AG10803 (cell line): ENCODE measurements around the gene NEGR1.

Experiments used
- DNase-seq: peaks from one replicate; pipeline ENCODE4 v3.0.0; 2010; ENCODE audit warnings: low read depth
- H3K4me3 ChIP-seq: 2 replicates; pipeline ENCODE4 v1.5.1; 2011; ENCODE audit warnings: mild to moderate bottlenecking, low read length, control low read depth
- CTCF ChIP-seq: conservative IDR thresholded peaks from 2 replicates; pipeline ENCODE4 v1.5.1; 2011; ENCODE audit warnings: mild to moderate bottlenecking, low read length, control low read depth, inconsistent platforms

Gene NEGR1

GRCh38 chr1:72235062-72235461 is 47.3 kb downstream of the NEGR1 start:
- TF ChIP-seq CTCF: no peak
- no peak for DNase-seq
- no peak overlapping the region for H3K4me3 ChIP-seq

GRCh38 chr1:72230746-72231145 is 51.6 kb downstream of the NEGR1 start:
- no peak for TF ChIP-seq CTCF
- H3K4me3 ChIP-seq: no peak overlapping the region
- DNase-seq: peak; percentile 10

GRCh38 chr1:72229893-72230292 is 52.4 kb downstream of the NEGR1 start:
- peak; percentile 8 for DNase-seq
- TF ChIP-seq CTCF: no peak
- H3K4me3 ChIP-seq: no peak overlapping the region

- DNase-seq: no peak
- no peak overlapping the region for H3K4me3 ChIP-seq
- TF ChIP-seq CTCF: no peak
Observed at GRCh38 chr1:72227667-72228066, 54.7 kb downstream of the NEGR1 start.

GRCh38 chr1:72224506-72224905 is 57.8 kb downstream of the NEGR1 start:
- TF ChIP-seq CTCF: no peak
- DNase-seq: no peak
- no peak overlapping the region for H3K4me3 ChIP-seq

GRCh38 chr1:72221811-72222210 is 60.5 kb downstream of the NEGR1 start:
- no peak for DNase-seq
- no peak overlapping the region for H3K4me3 ChIP-seq
- TF ChIP-seq CTCF: no peak

- TF ChIP-seq CTCF: no peak
- DNase-seq: no peak
- no peak overlapping the region for H3K4me3 ChIP-seq
Observed at GRCh38 chr1:72218141-72218739, 64.1 kb downstream of the NEGR1 start.
